Measurements from ENCODE around the gene TECPR2.

Gene TECPR2

GRCh38 chr14:102424520-102424919, 61.8 kb downstream of the TECPR2 start:
- TF ChIP-seq, protein P1, sequence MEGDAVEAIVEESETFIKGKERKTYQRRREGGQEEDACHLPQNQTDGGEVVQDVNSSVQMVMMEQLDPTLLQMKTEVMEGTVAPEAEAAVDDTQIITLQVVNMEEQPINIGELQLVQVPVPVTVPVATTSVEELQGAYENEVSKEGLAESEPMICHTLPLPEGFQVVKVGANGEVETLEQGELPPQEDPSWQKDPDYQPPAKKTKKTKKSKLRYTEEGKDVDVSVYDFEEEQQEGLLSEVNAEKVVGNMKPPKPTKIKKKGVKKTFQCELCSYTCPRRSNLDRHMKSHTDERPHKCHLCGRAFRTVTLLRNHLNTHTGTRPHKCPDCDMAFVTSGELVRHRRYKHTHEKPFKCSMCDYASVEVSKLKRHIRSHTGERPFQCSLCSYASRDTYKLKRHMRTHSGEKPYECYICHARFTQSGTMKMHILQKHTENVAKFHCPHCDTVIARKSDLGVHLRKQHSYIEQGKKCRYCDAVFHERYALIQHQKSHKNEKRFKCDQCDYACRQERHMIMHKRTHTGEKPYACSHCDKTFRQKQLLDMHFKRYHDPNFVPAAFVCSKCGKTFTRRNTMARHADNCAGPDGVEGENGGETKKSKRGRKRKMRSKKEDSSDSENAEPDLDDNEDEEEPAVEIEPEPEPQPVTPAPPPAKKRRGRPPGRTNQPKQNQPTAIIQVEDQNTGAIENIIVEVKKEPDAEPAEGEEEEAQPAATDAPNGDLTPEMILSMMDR (IDR thresholded peaks at IDR 0.05; ENCODE audit: borderline replicate concordance, insufficient read depth, low read depth, low read length): no peak
- H3K4me3 ChIP-seq (ENCODE audit: low read depth, low read length): no peak overlapping the region

DNA sequence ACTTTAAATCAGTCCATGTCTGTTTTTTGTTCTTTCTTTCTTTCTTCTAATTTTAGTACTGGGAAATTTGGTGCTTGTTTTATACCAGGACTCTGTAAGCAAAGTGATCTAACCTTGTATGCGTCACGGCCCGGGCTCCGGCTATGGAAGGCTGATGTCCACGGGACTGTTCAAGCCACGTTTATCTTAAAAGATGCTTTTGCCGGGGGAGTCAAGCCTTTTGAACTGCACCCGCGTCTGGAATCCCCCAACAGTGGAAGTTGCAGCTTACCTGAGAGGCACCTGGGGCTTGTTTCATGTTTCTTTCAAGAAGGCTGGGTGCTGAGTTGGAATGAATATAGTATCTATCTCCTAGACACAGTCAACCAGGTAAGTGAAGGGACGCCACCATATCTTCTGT, 62.2 kb downstream of the TECPR2 start:
- TF ChIP-seq, protein P1 (IDR thresholded peaks at IDR 0.05; ENCODE audit: borderline replicate concordance, insufficient read depth, low read depth, low read length): no peak
- no peak overlapping the region for H3K4me3 ChIP-seq (ENCODE audit: low read depth, low read length)

- TF ChIP-seq, protein P1 (IDR thresholded peaks at IDR 0.05; ENCODE audit: borderline replicate concordance, insufficient read depth, low read depth, low read length): no peak
Measured at GRCh38 chr14:102426796-102427195, 64.1 kb downstream of the TECPR2 start.

GRCh38 chr14:102427642-102428041, 64.9 kb downstream of the TECPR2 start:
- TF ChIP-seq, protein P1 (IDR thresholded peaks at IDR 0.05; ENCODE audit: borderline replicate concordance, insufficient read depth, low read depth, low read length): no peak
- no peak overlapping the region for H3K4me3 ChIP-seq (ENCODE audit: low read depth, low read length)

More at GRCh38 chr14:102426796-102427195, 64.1 kb downstream of the TECPR2 start:
- H3K4me3 ChIP-seq (ENCODE audit: low read depth, low read length): no peak overlapping the region

- TF ChIP-seq, protein P1 (IDR thresholded peaks at IDR 0.05; ENCODE audit: borderline replicate concordance, insufficient read depth, low read depth, low read length): no peak
- H3K4me3 ChIP-seq (ENCODE audit: low read depth, low read length): no peak overlapping the region
Measured at GRCh38 chr14:102430212-102430908, 67.6 kb downstream of the TECPR2 start.

GRCh38 chr14:102431751-102432150, 69.0 kb downstream of the TECPR2 start:
- H3K4me3 ChIP-seq (ENCODE audit: low read depth, low read length): no peak overlapping the region
- TF ChIP-seq, protein P1 (IDR thresholded peaks at IDR 0.05; ENCODE audit: borderline replicate concordance, insufficient read depth, low read depth, low read length): no peak

- no peak overlapping the region for H3K4me3 ChIP-seq (ENCODE audit: low read depth, low read length)
- TF ChIP-seq, protein P1 (IDR thresholded peaks at IDR 0.05; ENCODE audit: borderline replicate concordance, insufficient read depth, low read depth, low read length): no peak
Measured at GRCh38 chr14:102434647-102435175, 72.0 kb downstream of the TECPR2 start.

Measured in GM12875 (cell line).